Lower leg skin (tissue), 4 donors: ENCODE data around the gene MCAT. TPM values are rescaled to one million over a fixed set of nuclear protein-coding genes. Genes with fewer than 3 reads are reported as not detected.

Experiments used
- DNase-seq, 2 donors: peaks; one replicate each; pipeline ENCODE4 v3.0.0-alpha.2; 2019; ENCODE audit warnings: low spot score in 2 of 2
- H3K4me3 ChIP-seq: fragments of 200-600 bp; sonication (generic); 2 replicates; pipeline ENCODE4 v1.5.1; 2017; ENCODE audit warnings: mild to moderate bottlenecking, low read depth; ENCODE audit not compliant: poor library complexity, severe bottlenecking
- POLR2A ChIP-seq, 2 donors: fragments of 450-650 bp; IDR thresholded peaks; one replicate each; pipeline ENCODE4 v1.6.1; 2016 to 2017; ENCODE audit warnings: antibody characterized with exemption in 2 of 2, mild to moderate bottlenecking in 1 of 2, moderate library complexity in 1 of 2
- WGBS, 2 donors: methylation state at CpG; one replicate each; pipeline ENCODE4 v1.1.5; 2018; 5-methylcytosine and 5-hydroxymethylcytosine counted together
- intact Hi-C: fragments of 100-400 bp; cut with DNase I; formaldehyde crosslinking; loops from one replicate; pipeline ENCODE4 v1.15.0; 2023; ENCODE audit warnings: low total_unique reads
- total RNA-seq, 4 donors: library from RNA; depleted of rRNA; stranded (reverse); fragments of >200 nt; gene quantifications; one replicate each; pipeline ENCODE4 v1.1.0, GENCODE V29; 2016
- TF ChIP-seq, protein P1 (sequence below), 3 donors: fragments of 450-650 bp; IDR thresholded peaks; one replicate each; pipeline ENCODE4 v1.5.1; 2016; ENCODE audit warnings: antibody characterized with exemption in 3 of 3, mild to moderate bottlenecking in 3 of 3, moderate library complexity in 2 of 3

Gene MCAT
- total RNA-seq, 4 donors from 2014 or later, result 21.5 to 28.1 (median 25.5) TPM

DNA sequence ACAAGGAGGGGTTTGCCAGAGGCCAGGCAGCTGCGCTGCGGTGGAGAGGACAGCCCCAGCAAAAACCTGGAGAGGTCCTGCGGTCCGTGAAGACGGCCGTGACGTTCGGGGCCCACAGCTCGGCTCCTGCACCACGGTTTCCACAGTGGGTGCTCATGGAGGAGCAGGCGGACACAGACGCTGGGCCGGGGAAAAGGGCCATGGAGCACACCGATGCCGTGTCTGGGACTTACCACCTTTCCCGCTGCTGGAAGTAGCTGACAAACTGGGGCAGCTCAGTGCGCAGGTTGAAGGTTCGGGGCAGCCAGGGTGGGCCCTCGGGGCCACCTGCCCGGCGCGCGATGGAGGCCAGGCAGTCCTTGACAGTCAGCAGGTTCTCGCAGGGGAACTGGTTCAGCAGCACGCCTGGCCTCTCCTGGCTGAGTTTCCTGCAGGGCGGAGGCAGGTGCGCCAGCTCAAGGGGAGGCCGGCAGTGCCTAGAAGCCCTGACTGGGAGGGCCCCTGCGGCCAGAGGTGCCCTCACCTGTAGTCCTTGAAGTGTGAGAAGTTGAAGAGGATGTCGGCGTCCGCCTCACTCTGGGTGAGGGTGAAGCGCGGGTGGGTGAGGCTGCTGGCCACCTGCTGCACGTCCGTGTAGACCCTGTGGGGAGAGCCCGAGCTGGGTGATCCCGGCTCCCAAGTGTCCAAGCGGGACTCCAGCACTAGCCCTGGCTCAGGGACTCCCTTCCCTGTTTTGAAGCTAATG is 30.9 kb upstream of the MCAT start:
- 82 to 87% methylated on average over 36 to 39 of the region's 39 CpGs for WGBS, 2 donors
- no peak for TF ChIP-seq POLR2A (IDR thresholded peaks at IDR 0.05)
- TF ChIP-seq, protein P1, sequence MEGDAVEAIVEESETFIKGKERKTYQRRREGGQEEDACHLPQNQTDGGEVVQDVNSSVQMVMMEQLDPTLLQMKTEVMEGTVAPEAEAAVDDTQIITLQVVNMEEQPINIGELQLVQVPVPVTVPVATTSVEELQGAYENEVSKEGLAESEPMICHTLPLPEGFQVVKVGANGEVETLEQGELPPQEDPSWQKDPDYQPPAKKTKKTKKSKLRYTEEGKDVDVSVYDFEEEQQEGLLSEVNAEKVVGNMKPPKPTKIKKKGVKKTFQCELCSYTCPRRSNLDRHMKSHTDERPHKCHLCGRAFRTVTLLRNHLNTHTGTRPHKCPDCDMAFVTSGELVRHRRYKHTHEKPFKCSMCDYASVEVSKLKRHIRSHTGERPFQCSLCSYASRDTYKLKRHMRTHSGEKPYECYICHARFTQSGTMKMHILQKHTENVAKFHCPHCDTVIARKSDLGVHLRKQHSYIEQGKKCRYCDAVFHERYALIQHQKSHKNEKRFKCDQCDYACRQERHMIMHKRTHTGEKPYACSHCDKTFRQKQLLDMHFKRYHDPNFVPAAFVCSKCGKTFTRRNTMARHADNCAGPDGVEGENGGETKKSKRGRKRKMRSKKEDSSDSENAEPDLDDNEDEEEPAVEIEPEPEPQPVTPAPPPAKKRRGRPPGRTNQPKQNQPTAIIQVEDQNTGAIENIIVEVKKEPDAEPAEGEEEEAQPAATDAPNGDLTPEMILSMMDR (IDR thresholded peaks at IDR 0.05), result no peak
- intact Hi-C loops, result no loop called here
- H3K4me3 ChIP-seq, result no peak overlapping the region
- DNase-seq, result no peak

GRCh38 chr22:43173566-43173965 is 30.4 kb upstream of the MCAT start:
- intact Hi-C loops, result no loop called here
- WGBS, 2 donors, result 93 to 96% methylated on average over 6 to 9 of the region's 9 CpGs
- TF ChIP-seq POLR2A (IDR thresholded peaks at IDR 0.05), result no peak
- DNase-seq, result no peak
- H3K4me3 ChIP-seq, result no peak overlapping the region

DNA sequence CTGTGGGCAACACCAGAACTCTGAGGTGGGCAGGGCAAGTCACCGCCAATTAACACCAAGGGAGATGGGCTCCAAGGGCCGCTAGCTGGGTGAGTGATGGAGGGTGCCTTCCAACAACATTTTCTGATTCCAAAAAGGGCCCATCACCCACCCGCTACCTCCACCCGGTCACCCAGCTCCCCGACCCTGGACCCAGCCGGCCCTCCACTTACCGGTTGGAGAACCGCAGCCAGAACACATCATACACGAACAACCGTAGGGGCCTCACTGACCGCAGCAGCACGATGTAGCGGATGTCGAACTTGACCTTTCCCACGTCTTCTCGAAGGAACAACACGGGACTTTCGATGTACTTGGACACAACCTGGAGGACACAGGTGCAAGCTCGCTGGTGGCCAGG is 29.0 kb upstream of the MCAT start:
- 94% methylated on average over 19 of the region's 19 CpGs for WGBS, 2 donors
- intact Hi-C loops, result no loop called here
- no peak for DNase-seq
- H3K4me3 ChIP-seq, result no peak overlapping the region
- TF ChIP-seq, protein P1 (IDR thresholded peaks at IDR 0.05), result no peak
- TF ChIP-seq POLR2A (IDR thresholded peaks at IDR 0.05), result no peak

DNA sequence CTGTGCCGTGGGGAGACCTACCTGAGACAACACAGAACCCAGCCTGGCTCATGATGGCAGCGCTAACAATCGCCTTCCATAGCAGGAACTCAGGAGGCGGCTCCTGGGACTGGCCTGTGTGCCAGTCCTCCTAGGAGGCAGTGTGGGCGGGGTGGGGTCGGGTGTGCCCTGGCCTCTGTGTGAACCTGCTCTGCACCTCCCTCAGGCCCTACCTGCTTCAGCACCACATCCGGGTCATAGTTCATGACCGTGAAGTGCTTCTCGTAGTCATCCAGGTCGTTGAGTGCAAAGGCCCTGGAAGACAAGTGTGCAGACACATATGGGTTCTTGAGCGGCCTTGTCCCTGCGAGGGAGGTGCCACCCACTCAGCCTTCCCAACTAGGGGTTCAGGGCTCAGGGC is 28.4 kb upstream of the MCAT start:
- DNase-seq, result no peak
- 68 to 81% methylated on average over 8 to 9 of the region's 12 CpGs for WGBS, 2 donors
- TF ChIP-seq, protein P1 (IDR thresholded peaks at IDR 0.05), result no peak
- no peak for TF ChIP-seq POLR2A (IDR thresholded peaks at IDR 0.05)
- intact Hi-C loops, result no loop called here
- no peak overlapping the region for H3K4me3 ChIP-seq

DNA sequence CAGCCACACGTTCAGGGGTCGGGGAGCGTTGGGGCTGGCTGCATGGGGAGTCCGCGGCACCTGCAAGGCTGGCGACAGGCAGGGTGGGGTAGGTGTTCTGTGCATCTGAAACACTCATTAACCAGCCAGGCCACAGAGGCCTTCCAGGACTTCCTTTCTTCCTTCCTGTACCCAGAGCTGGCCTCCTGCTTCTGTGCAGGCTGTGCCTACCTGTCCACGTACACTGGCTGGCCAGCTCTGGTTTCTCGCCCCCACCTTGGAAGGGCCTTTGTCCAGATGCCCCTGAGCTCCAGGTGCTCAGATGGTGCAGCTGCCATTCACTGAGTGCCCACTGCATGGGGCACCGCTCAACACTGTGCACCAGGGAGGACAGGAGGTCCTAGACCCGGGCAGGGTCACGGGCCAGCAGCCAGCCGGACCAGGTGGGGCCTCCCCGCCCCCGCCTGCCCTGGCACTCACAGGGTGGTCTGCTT is 27.9 kb upstream of the MCAT start:
- no peak for TF ChIP-seq POLR2A (IDR thresholded peaks at IDR 0.05)
- TF ChIP-seq, protein P1 (IDR thresholded peaks at IDR 0.05), result no peak
- 83 to 86% methylated on average over 7 to 14 of the region's 14 CpGs for WGBS, 2 donors
- H3K4me3 ChIP-seq, result no peak overlapping the region
- intact Hi-C loops, result no loop called here
- DNase-seq, result no peak

DNA sequence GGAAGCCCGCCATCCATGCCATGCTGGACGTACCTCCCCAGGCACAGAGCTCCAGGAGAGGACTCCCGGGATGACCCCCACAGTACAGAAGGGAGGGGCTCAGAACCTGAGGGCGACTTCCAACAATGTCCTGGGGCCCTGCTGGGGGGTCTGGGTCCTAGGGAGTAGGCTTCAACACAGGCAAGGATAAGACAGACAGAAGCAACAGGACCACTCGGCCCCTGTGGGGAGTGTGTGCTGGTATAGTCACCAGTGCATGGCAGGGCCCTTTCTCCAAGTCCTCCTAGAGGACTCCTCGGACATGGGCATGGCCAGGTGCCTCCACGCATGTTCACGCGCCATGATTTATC is 26.9 kb upstream of the MCAT start:
- TF ChIP-seq, protein P1 (IDR thresholded peaks at IDR 0.05), result no peak
- no peak for TF ChIP-seq POLR2A (IDR thresholded peaks at IDR 0.05)
- intact Hi-C loops, result no loop called here
- 86 to 92% methylated on average over 9 of the region's 9 CpGs for WGBS, 2 donors
- no peak for DNase-seq
- H3K4me3 ChIP-seq, result no peak overlapping the region
